Measurements from ENCODE around the gene FGF12.

DNA sequence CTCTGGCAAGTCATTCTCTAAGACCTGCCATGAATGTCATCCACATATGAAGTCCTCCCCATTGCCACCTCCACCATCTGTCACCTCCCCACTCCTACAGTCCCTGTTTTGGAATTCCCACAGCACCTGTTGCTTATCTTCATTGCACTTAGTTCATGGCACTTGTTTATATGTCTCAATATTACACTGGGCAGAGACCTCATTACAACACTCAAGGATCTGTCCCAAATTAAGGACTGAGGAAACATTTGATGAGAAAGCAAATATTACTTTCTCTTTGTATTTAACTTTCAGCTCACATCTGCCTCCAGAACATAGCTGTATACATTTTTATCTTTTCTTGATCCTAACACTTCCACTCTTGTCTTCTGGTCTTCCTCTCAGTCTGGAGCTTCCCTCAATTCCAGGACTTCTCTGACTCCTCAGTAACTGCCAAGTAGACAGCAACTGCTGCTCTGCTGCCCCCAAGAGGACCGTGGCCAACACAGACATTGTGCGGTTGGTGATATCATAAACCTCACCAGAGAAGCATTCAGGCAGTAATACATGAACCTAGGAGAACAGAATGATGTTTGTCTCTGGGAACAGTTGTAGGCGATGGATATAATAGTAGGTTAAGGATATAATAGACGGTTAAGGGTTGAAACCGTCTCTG is 45.0 kb upstream of the FGF12 start:
- TF ChIP-seq, protein P1, sequence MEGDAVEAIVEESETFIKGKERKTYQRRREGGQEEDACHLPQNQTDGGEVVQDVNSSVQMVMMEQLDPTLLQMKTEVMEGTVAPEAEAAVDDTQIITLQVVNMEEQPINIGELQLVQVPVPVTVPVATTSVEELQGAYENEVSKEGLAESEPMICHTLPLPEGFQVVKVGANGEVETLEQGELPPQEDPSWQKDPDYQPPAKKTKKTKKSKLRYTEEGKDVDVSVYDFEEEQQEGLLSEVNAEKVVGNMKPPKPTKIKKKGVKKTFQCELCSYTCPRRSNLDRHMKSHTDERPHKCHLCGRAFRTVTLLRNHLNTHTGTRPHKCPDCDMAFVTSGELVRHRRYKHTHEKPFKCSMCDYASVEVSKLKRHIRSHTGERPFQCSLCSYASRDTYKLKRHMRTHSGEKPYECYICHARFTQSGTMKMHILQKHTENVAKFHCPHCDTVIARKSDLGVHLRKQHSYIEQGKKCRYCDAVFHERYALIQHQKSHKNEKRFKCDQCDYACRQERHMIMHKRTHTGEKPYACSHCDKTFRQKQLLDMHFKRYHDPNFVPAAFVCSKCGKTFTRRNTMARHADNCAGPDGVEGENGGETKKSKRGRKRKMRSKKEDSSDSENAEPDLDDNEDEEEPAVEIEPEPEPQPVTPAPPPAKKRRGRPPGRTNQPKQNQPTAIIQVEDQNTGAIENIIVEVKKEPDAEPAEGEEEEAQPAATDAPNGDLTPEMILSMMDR (IDR thresholded peaks at IDR 0.05) = peak; percentile 75
- TF ChIP-seq POLR2AphosphoS5 (IDR thresholded peaks at IDR 0.05; ENCODE audit: low read depth, low read length) (no peak), TCF7L2 (IDR thresholded peaks at IDR 0.05; ENCODE audit: low read depth, low read length) (no peak)
- TF ChIP-seq, protein P2, sequence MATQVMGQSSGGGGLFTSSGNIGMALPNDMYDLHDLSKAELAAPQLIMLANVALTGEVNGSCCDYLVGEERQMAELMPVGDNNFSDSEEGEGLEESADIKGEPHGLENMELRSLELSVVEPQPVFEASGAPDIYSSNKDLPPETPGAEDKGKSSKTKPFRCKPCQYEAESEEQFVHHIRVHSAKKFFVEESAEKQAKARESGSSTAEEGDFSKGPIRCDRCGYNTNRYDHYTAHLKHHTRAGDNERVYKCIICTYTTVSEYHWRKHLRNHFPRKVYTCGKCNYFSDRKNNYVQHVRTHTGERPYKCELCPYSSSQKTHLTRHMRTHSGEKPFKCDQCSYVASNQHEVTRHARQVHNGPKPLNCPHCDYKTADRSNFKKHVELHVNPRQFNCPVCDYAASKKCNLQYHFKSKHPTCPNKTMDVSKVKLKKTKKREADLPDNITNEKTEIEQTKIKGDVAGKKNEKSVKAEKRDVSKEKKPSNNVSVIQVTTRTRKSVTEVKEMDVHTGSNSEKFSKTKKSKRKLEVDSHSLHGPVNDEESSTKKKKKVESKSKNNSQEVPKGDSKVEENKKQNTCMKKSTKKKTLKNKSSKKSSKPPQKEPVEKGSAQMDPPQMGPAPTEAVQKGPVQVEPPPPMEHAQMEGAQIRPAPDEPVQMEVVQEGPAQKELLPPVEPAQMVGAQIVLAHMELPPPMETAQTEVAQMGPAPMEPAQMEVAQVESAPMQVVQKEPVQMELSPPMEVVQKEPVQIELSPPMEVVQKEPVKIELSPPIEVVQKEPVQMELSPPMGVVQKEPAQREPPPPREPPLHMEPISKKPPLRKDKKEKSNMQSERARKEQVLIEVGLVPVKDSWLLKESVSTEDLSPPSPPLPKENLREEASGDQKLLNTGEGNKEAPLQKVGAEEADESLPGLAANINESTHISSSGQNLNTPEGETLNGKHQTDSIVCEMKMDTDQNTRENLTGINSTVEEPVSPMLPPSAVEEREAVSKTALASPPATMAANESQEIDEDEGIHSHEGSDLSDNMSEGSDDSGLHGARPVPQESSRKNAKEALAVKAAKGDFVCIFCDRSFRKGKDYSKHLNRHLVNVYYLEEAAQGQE (IDR thresholded peaks at IDR 0.05; ENCODE audit: insufficient read depth in 1 of 2, low read depth in 2 of 2, low read length in 1 of 2) = no peak

Measured in Panc1 (cell line).